Nephron (organoid): ENCODE results near the gene CSRNP2.

Experiments used
- H3K27ac Mint-ChIP-seq, 3 experiments: 2 replicates each; pipeline ENCODE4 v1.8.0; 2020; ENCODE audit warnings: mixed read lengths in 3 of 3, mild to moderate bottlenecking in 2 of 3, moderate library complexity in 1 of 3
- H3K27me3 Mint-ChIP-seq: 2 replicates; pipeline ENCODE4 v1.8.0; 2021; ENCODE audit warnings: low read depth, mild to moderate bottlenecking, moderate library complexity, mixed read lengths
- H3K36me3 Mint-ChIP-seq: 2 replicates; pipeline ENCODE4 v1.8.0; 2020; ENCODE audit warnings: low read depth, mixed read lengths
- H3K4me1 Mint-ChIP-seq: 2 replicates; pipeline ENCODE4 v1.8.0; 2020; ENCODE audit warnings: mixed read lengths
- H3K4me3 Mint-ChIP-seq, 3 experiments: 2 replicates each; pipeline ENCODE4 v1.8.0; 2020; ENCODE audit warnings: mild to moderate bottlenecking in 3 of 3, mixed read lengths in 3 of 3, moderate library complexity in 2 of 3
- H3K9me3 Mint-ChIP-seq: 2 replicates; pipeline ENCODE4 v1.8.0; 2020; ENCODE audit warnings: mixed read lengths
- CTCF ChIP-seq, 3 experiments: fragments of 200-600 bp; sonication (generic); IDR thresholded peaks; one replicate each; pipeline ENCODE4 v1.5.0; 2021; ENCODE audit warnings: antibody characterized with exemption in 3 of 3; ENCODE audit not compliant: unreplicated experiment in 3 of 3

The CSRNP2 gene

GRCh38 chr12:51023625-51024382 is 59.6 kb downstream of the CSRNP2 start:
- no peaks in the 10 kb centered on the region for H3K27me3 Mint-ChIP-seq
- H3K4me3 Mint-ChIP-seq, result peak overlapping the region; percentile 88 to 98 (median 97)
- H3K36me3 Mint-ChIP-seq, result no peaks in the 10 kb centered on the region
- no peak for TF ChIP-seq CTCF (IDR thresholded peaks at IDR 0.05; ENCODE audit: unreplicated experiment in 3 of 3)
- H3K9me3 Mint-ChIP-seq, result no peaks in the 10 kb centered on the region
- peaks cover 35% of the 10 kb centered on the region for H3K4me1 Mint-ChIP-seq
- H3K27ac Mint-ChIP-seq, result peak overlapping the region; percentile 94 to 98 (median 96)

- peak overlapping the region; percentile 10 to 90 (median 28) for H3K27ac Mint-ChIP-seq
- no peaks in the 10 kb centered on the region for H3K9me3 Mint-ChIP-seq
- TF ChIP-seq CTCF (IDR thresholded peaks at IDR 0.05; ENCODE audit: unreplicated experiment in 3 of 3), result no peak
- no peaks in the 10 kb centered on the region for H3K36me3 Mint-ChIP-seq
- peaks cover 35% of the 10 kb centered on the region for H3K4me1 Mint-ChIP-seq
- no peaks in the 10 kb centered on the region for H3K27me3 Mint-ChIP-seq
- H3K4me3 Mint-ChIP-seq, result no peak overlapping the region
These were observed 61.7 kb downstream of the CSRNP2 start for GRCh38 chr12:51021694-51022093.

GRCh38 chr12:51020448-51021182 is 62.8 kb downstream of the CSRNP2 start:
- Mint-ChIP-seq H3K4me1 (peaks cover 35% of the 10 kb centered on the region), H3K36me3 (no peaks in the 10 kb centered on the region), H3K4me3 (no peak overlapping the region), H3K27me3 (no peaks in the 10 kb centered on the region), H3K9me3 (no peaks in the 10 kb centered on the region), H3K27ac (peak overlapping the region; percentile 31 to 61 (median 43))
- no peak for TF ChIP-seq CTCF (IDR thresholded peaks at IDR 0.05; ENCODE audit: unreplicated experiment in 3 of 3)

GRCh38 chr12:51019927-51020326 is 63.5 kb downstream of the CSRNP2 start:
- H3K36me3 Mint-ChIP-seq, result no peaks in the 10 kb centered on the region
- no peaks in the 10 kb centered on the region for H3K9me3 Mint-ChIP-seq
- no peak overlapping the region for H3K4me3 Mint-ChIP-seq
- peaks cover 28% of the 10 kb centered on the region for H3K4me1 Mint-ChIP-seq
- H3K27me3 Mint-ChIP-seq, result no peaks in the 10 kb centered on the region
- no peak overlapping the region for H3K27ac Mint-ChIP-seq
- no peak for TF ChIP-seq CTCF (IDR thresholded peaks at IDR 0.05; ENCODE audit: unreplicated experiment in 3 of 3)

- Mint-ChIP-seq H3K36me3 (no peaks in the 10 kb centered on the region), H3K9me3 (no peaks in the 10 kb centered on the region), H3K4me3 (no peak overlapping the region), H3K27ac (no peak overlapping the region), H3K4me1 (peaks cover 18% of the 10 kb centered on the region), H3K27me3 (no peaks in the 10 kb centered on the region)
- no peak for TF ChIP-seq CTCF (IDR thresholded peaks at IDR 0.05; ENCODE audit: unreplicated experiment in 3 of 3)
These were observed 64.4 kb downstream of the CSRNP2 start for GRCh38 chr12:51018956-51019355.
